HG02678 (cell line): ENCODE results near the gene TRIM25.

Source experiments
- ATAC-seq: cut with Tn5 transposase; IDR thresholded peaks from one replicate; pipeline ENCODE4 v1.9.1; 2021; ENCODE audit warnings: mild to moderate bottlenecking, moderate library complexity; ENCODE audit not compliant: unreplicated experiment

The TRIM25 gene

GRCh38 chr17:56928586-56928985, 14.7 kb upstream of the TRIM25 start:
- no peak for ATAC-seq

- no peak for ATAC-seq
These were observed 12.9 kb upstream of the TRIM25 start for GRCh38 chr17:56926704-56927103.

- no peak for ATAC-seq
These were observed 12.4 kb upstream of the TRIM25 start for GRCh38 chr17:56926270-56926669.

- ATAC-seq: no peak
These were observed 11.2 kb upstream of the TRIM25 start for GRCh38 chr17:56925088-56925487.

- no peak for ATAC-seq
These were observed 5.9 kb upstream of the TRIM25 start for GRCh38 chr17:56919717-56920116.

- ATAC-seq: no peak
These were observed 5.1 kb upstream of the TRIM25 start for GRCh38 chr17:56918916-56919315.

GRCh38 chr17:56917559-56918296, 3.9 kb upstream of the TRIM25 start:
- ATAC-seq: no peak

GRCh38 chr17:56914581-56915273, 878 bp upstream of the TRIM25 start:
- no peak for ATAC-seq

GRCh38 chr17:56913353-56913866, 439 bp downstream of the TRIM25 start:
- ATAC-seq: peak; percentile 46

- ATAC-seq: no peak
These were observed 893 bp downstream of the TRIM25 start for GRCh38 chr17:56913000-56913311.

GRCh38 chr17:56912105-56912999, 1.5 kb downstream of the TRIM25 start:
- no peak for ATAC-seq

- no peak for ATAC-seq
These were observed 3.2 kb downstream of the TRIM25 start for GRCh38 chr17:56910509-56911235.

- no peak for ATAC-seq
These were observed 3.9 kb downstream of the TRIM25 start for GRCh38 chr17:56909742-56910508.

- ATAC-seq: peak; percentile 88
These were observed 5.8 kb downstream of the TRIM25 start for GRCh38 chr17:56908001-56908542.

GRCh38 chr17:56903560-56903959, 10.3 kb downstream of the TRIM25 start:
- no peak for ATAC-seq

GRCh38 chr17:56902348-56902747, 11.5 kb downstream of the TRIM25 start:
- no peak for ATAC-seq

- no peak for ATAC-seq
These were observed 14.4 kb downstream of the TRIM25 start for GRCh38 chr17:56899403-56899802.

- no peak for ATAC-seq
These were observed 15.0 kb downstream of the TRIM25 start for GRCh38 chr17:56898874-56899273.

GRCh38 chr17:56897646-56898424, 16.0 kb downstream of the TRIM25 start:
- ATAC-seq: peak; percentile 50
